ENCODE measurements around the gene RSU1.

Gene RSU1

GRCh38 chr10:16820421-16820820 lies 3.2 kb upstream of the RSU1 start:
- DNase-seq, result no peak

DNA sequence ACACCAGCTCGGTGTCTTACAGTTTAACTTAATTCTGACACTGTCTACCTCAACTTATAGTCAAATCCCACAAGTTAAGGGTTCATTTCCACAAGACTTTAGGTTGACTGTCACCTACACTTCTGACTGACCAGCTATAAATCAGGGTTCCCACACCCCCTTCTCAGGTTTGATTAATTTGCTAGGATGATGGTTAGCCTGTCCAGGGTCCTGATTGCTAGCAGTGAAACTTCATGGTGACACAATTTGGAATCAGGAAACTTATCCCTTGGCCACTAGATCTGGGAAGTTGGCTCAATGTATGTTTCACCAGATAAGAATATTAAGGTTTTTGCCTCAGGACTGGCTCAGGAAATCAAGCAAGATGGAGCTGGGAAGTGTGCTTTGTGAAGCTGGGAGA lies 2.8 kb upstream of the RSU1 start:
- no peak for DNase-seq

GRCh38 chr10:16819436-16819835 lies 2.2 kb upstream of the RSU1 start:
- DNase-seq, result no peak

DNA sequence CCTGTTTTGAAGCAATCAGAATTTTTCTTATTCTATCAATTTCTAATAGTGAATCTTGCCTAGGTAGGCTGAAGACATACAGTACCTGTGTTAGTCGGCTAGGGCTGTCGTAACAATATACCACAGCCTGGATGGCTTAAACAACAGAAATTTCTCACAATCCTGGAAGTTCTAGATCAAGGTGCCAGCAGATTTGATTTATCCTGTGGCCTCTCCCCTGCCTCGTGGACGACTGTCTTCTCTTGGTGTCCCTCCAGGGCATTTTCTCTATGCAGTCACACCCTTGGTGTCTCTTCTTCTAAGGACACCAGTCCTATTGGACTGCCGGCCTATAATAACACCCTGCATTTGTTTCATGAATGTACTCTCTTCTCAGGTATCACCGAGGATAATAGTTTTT lies 1.8 kb upstream of the RSU1 start:
- no peak for DNase-seq

DNA sequence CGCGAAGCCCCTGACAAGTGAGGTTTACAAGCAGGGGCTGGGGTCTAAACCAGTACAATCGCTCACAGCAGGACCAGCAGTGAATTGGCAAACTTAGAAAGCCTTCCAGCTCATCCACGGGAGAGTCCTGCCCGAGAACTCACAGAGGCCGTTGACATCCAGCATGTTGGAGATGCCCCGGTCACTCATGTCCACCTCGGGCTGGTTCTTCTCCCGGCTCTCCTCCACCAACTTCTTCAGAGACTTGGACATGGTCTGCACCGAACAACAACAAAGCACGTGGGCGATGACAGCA lies 447 bp downstream of the RSU1 start:
- DNase-seq, result no peak

DNA sequence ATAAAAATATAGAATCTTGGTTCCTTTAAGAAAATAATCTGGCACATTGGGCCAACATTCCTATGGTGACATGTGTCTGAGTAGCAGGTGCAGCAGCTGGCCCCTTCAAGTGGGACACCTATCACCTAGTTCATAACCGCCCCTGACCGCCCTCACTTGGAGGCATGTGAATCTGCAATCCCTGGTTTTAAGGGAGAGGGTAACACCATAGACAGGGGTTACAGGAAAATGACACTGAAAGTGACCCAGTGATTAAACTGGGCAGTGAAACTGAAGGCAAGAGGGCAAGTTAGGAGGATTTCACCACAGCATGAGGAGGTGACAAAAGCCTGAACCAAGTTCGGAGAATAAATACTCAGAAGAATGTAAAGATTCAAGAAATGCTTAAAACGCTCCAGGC lies 1.1 kb downstream of the RSU1 start:
- no peak for DNase-seq

DNA sequence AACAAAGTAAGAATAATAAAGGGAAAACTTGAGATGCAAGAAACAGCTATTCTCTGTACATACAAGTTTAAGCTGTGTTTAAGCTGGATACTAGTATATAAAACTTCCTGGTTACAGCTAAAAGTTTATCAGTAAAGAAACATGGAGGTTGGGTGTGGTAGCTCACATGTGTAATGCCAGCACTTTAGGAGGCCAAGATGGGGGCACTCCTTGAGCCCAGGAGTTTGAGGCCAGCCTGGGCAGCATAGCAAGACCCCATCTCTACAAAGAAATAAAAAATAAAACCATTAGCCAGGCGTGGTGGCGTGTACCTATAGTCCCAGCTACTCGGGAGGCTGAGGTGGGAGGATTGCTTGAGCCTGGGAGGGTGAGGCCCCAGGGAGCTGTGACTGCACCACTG lies 3.2 kb downstream of the RSU1 start:
- DNase-seq, result no peak

GRCh38 chr10:16812676-16813075 lies 4.5 kb downstream of the RSU1 start:
- DNase-seq, result no peak

- DNase-seq, result no peak
These were observed 5.5 kb downstream of the RSU1 start for GRCh38 chr10:16811765-16812164.

DNA sequence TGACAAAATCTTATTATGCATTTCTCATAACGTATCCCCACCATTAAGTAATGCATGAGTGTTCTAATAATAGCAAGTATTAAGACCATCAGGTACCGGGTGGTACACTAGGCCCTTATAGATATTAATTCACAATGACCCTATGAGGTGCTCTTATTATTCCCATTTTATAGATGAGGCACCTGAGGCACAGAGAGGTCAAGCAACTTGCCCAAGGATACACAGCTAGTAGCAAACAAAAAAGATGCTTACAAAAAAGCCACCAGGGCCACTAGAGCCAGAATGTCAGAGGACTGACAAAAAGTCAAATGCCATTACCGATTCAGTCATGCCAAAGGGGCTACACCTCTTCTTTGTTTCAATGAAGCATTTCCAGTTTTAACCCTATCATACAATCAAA lies 5.9 kb downstream of the RSU1 start:
- DNase-seq, result no peak

GRCh38 chr10:16809074-16809718 lies 8.0 kb downstream of the RSU1 start:
- no peak for DNase-seq

DNA sequence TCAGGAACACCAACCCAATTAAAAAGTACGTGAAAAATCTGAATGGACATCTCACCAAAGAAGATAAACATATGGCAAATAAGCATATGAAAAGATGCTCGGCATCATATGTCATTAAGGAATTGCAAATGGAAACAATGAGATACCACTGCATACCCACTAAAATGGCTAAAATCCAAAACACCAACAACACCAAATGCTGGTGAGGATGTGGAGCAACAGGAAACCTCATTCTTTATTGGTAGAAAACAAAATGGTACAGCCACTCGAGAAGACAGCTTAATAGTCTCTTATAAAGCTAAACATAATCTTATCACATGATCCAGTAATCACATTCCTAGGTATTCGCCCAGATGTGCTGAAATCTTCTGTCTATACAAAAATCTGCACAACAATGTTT lies 13.1 kb downstream of the RSU1 start:
- no peak for DNase-seq

- DNase-seq, result no peak
These were observed 13.8 kb downstream of the RSU1 start for GRCh38 chr10:16803464-16803863.

DNA sequence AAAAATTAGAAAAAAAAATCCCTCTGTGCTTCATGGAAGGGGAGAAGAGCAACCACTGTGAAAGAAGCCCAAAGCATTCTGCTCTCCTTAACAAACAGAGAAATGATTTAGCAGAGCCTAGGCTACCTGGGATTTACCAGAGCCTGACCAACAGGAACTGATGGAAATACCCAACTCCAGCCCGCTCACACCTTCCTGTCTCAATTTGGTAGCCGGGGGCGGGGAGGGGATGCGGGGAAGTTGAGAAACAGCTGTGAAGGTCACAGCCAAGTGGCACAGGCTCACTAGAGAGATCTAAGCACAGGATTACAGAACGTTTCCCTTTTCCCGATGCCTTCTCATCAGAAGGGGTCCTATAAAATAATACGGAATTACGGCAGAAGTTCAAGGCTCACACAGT lies 17.6 kb downstream of the RSU1 start:
- DNase-seq, result no peak

GRCh38 chr10:16798571-16798970 lies 18.7 kb downstream of the RSU1 start:
- no peak for DNase-seq

GRCh38 chr10:16795410-16796073 lies 21.7 kb downstream of the RSU1 start:
- DNase-seq, result no peak

- DNase-seq, result no peak
These were observed 23.2 kb downstream of the RSU1 start for GRCh38 chr10:16794005-16794404.

- no peak for DNase-seq
These were observed 24.5 kb downstream of the RSU1 start for GRCh38 chr10:16792675-16793074.

GRCh38 chr10:16789765-16790164 lies 27.5 kb downstream of the RSU1 start:
- no peak for DNase-seq

DNA sequence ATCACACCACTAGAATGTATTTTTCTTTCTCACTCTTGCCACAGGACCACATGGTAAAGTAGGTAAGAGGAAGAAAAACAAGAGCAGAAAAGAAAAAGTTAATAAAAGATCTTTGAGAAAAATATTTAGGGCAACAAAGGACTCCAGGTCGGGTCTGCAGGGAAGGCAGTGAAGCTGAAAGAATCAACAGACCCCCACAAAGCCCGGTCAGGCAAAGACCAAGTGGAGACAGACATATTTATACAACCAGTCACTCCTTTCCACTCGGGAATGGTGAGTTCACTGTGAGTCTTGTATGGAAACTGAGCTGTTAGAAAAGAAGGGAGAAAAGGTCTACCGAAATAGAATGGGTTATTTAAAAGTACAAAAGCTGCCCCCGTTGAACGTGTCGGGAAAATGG lies 28.0 kb downstream of the RSU1 start:
- DNase-seq, result no peak

GRCh38 chr10:16788778-16789177 lies 28.4 kb downstream of the RSU1 start:
- no peak for DNase-seq

GRCh38 chr10:16788125-16788524 lies 29.1 kb downstream of the RSU1 start:
- no peak for DNase-seq

GRCh38 chr10:16787361-16787791 lies 29.8 kb downstream of the RSU1 start:
- no peak for DNase-seq

- DNase-seq, result no peak
These were observed 36.8 kb downstream of the RSU1 start for GRCh38 chr10:16780338-16780880.

GRCh38 chr10:16779384-16779915 lies 37.8 kb downstream of the RSU1 start:
- DNase-seq, result no peak

All from NCI-H1930 (cell line).